Omental fat pad (tissue), 4 donors: ENCODE measurements around the gene SUV39H1. TPM values are rescaled to one million over a fixed set of nuclear protein-coding genes. Genes with fewer than 3 reads are reported as not detected.

Experiments used
- ATAC-seq: fragments of 150-250 bp; one replicate; pipeline ENCODE4 v1.9.1; 2016; ENCODE audit warnings: mild to moderate bottlenecking, moderate library complexity; ENCODE audit not compliant: low FRiP score
- DNase-seq: peaks from one replicate; pipeline ENCODE4 v3.0.0-alpha.2; 2019; ENCODE audit warnings: low spot score
- CTCF ChIP-seq, 3 donors: fragments of 450-650 bp; IDR thresholded peaks; one replicate each; pipeline ENCODE4 v1.5.1; 2016 to 2017; ENCODE audit warnings: antibody characterized with exemption in 3 of 3, mild to moderate bottlenecking in 3 of 3, moderate library complexity in 2 of 3
- total RNA-seq, 4 donors: library from RNA; depleted of rRNA; stranded (reverse); fragments of >200 nt; gene quantifications; one replicate each; pipeline ENCODE4 v1.1.0, GENCODE V29; 2016

SUV39H1 gene
- total RNA-seq, 4 donors from 2014 or later = 4.2 to 8.1 (median 5.5) TPM

GRCh38 chrX:48709522-48710112 lies 13.1 kb downstream of the SUV39H1 start:
- ATAC-seq (no peak), DNase-seq (no peak)
- TF ChIP-seq CTCF (IDR thresholded peaks at IDR 0.05) = no peak

GRCh38 chrX:48711162-48711928 lies 14.8 kb downstream of the SUV39H1 start:
- no peak for ATAC-seq
- TF ChIP-seq CTCF (IDR thresholded peaks at IDR 0.05) = no peak

GRCh38 chrX:48711929-48712505 lies 15.5 kb downstream of the SUV39H1 start:
- DNase-seq = no peak
- no peak for ATAC-seq
- TF ChIP-seq CTCF (IDR thresholded peaks at IDR 0.05) = no peak

More at GRCh38 chrX:48711162-48711928, 14.8 kb downstream of the SUV39H1 start:
- DNase-seq = no peak

GRCh38 chrX:48713847-48714246 lies 17.3 kb downstream of the SUV39H1 start:
- DNase-seq (no peak), ATAC-seq (no peak)
- TF ChIP-seq CTCF (IDR thresholded peaks at IDR 0.05) = no peak

- no peak for DNase-seq
- ATAC-seq = no peak
- no peak for TF ChIP-seq CTCF (IDR thresholded peaks at IDR 0.05)
Measured at GRCh38 chrX:48714573-48714972, 18.0 kb downstream of the SUV39H1 start.

GRCh38 chrX:48715072-48715471 lies 18.5 kb downstream of the SUV39H1 start:
- ATAC-seq (no peak), DNase-seq (no peak)
- no peak for TF ChIP-seq CTCF (IDR thresholded peaks at IDR 0.05)
